Neural cell (in vitro differentiated cells): ENCODE results near the gene DCTN5. TPM values are rescaled to one million over a fixed set of nuclear protein-coding genes. Genes with fewer than 3 reads are reported as not detected.

ENCODE experiments used
- H2AFZ ChIP-seq: fragments of 200-600, 300-800 bp; sonication (generic), shearing (Covaris generic); 2 replicates; pipeline ENCODE4 v1.6.0; 2014; ENCODE audit warnings: low read depth, mild to moderate bottlenecking, antibody characterized with exemption, low read length, moderate library complexity
- H3F3A ChIP-seq: fragments of 200-600 bp; shearing (Covaris generic); 2 replicates; pipeline ENCODE4 v1.6.1; 2016; ENCODE audit warnings: mild to moderate bottlenecking, moderate library complexity, mixed read lengths, antibody characterized with exemption, low read length; ENCODE audit not compliant: insufficient read depth, poor library complexity, severe bottlenecking
- H3K27ac ChIP-seq: fragments of 200-600, 300-800 bp; sonication (generic), shearing (Covaris generic); 2 replicates; pipeline ENCODE4 v1.5.1; 2014; ENCODE audit warnings: mild to moderate bottlenecking, low read length, moderate library complexity
- H3K27me3 ChIP-seq: fragments of 300-800, 200-600 bp; sonication (generic), shearing (Covaris generic); 2 replicates; pipeline ENCODE4 v1.6.0; 2014; ENCODE audit warnings: mild to moderate bottlenecking, low read depth, low read length, moderate library complexity; ENCODE audit not compliant: insufficient read depth
- H3K36me3 ChIP-seq: fragments of 300-800, 200-600 bp; sonication (generic), shearing (Covaris generic); 2 replicates; pipeline ENCODE4 v1.5.1; 2014; ENCODE audit warnings: mild to moderate bottlenecking, antibody characterized with exemption, low read length, moderate library complexity; ENCODE audit not compliant: insufficient read depth
- H3K4me2 ChIP-seq: fragments of 300-800, 200-600 bp; sonication (generic), shearing (Covaris generic); 2 replicates; pipeline ENCODE4 v1.6.0; 2014; ENCODE audit warnings: mild to moderate bottlenecking, low read length
- H3K4me3 ChIP-seq: fragments of 300-800, 200-600 bp; sonication (generic), shearing (Covaris generic); 2 replicates; pipeline ENCODE4 v1.5.1; 2014; ENCODE audit warnings: mild to moderate bottlenecking, low read length, moderate library complexity
- H3K79me2 ChIP-seq: fragments of 200-600 bp; shearing (Covaris generic); replicated peaks from 2 replicates; pipeline ENCODE4 v1.6.0; 2014; ENCODE audit warnings: mild to moderate bottlenecking, low read length, moderate library complexity; ENCODE audit not compliant: insufficient read depth
- H3K9ac ChIP-seq: fragments of 300-800, 200-600 bp; sonication (generic), shearing (Covaris generic); 2 replicates; pipeline ENCODE4 v1.6.1; 2016; ENCODE audit warnings: mild to moderate bottlenecking, low read length, mixed read lengths
- H3K9me2 ChIP-seq: fragments of 200-600 bp; shearing (Covaris generic); 2 replicates; pipeline ENCODE4 v1.6.1; 2016; ENCODE audit warnings: mild to moderate bottlenecking, low read length, mixed read lengths; ENCODE audit not compliant: insufficient read depth
- H3K9me3 ChIP-seq: fragments of 200-600, 300-800 bp; sonication (generic), shearing (Covaris generic); 2 replicates; pipeline ENCODE4 v1.6.1; 2016; ENCODE audit warnings: mild to moderate bottlenecking, mixed run types, low read length, moderate library complexity, mixed read lengths
- H4K20me1 ChIP-seq: fragments of 200-600 bp; shearing (Covaris generic); 2 replicates; pipeline ENCODE4 v1.6.1; 2016; ENCODE audit warnings: mild to moderate bottlenecking, mixed run types; ENCODE audit not compliant: insufficient read depth
- CTCF ChIP-seq: fragments of 450-650 bp; IDR thresholded peaks from 2 replicates; pipeline ENCODE4 v1.5.1; 2014; ENCODE audit warnings: antibody characterized with exemption, mild to moderate bottlenecking, moderate library complexity; ENCODE audit not compliant: poor library complexity, severe bottlenecking
- EP300 ChIP-seq: fragments of 450-650 bp; conservative IDR thresholded peaks from 2 replicates; pipeline ENCODE4 v1.6.1; 2014; ENCODE audit warnings: antibody characterized with exemption, mild to moderate bottlenecking, moderate library complexity; ENCODE audit not compliant: poor library complexity, severe bottlenecking
- EZH2 ChIP-seq: fragments of 200-600, 300-800 bp; shearing (Covaris generic), sonication (generic); IDR thresholded peaks from 2 replicates; pipeline ENCODE4 v1.6.1; 2014; ENCODE audit warnings: antibody characterized with exemption, low read length, borderline replicate concordance, mild to moderate bottlenecking; ENCODE audit not compliant: insufficient read depth, poor library complexity, severe bottlenecking
- MXI1 ChIP-seq: fragments of 450-650 bp; conservative IDR thresholded peaks from 2 replicates; pipeline ENCODE4 v1.6.1; 2014; ENCODE audit warnings: antibody characterized with exemption, mild to moderate bottlenecking; ENCODE audit not compliant: poor library complexity, severe bottlenecking
- POLR2AphosphoS5 ChIP-seq: IDR thresholded peaks from 2 replicates; pipeline ENCODE4 v1.6.1; 2012
- RAD21 ChIP-seq: fragments of 450-650 bp; conservative IDR thresholded peaks from 2 replicates; pipeline ENCODE4 v1.6.1; 2014; ENCODE audit warnings: antibody characterized with exemption, mild to moderate bottlenecking, moderate library complexity
- SMC3 ChIP-seq: fragments of 450-650 bp; conservative IDR thresholded peaks from 2 replicates; pipeline ENCODE4 v1.6.1; 2014; ENCODE audit warnings: antibody characterized with exemption, mild to moderate bottlenecking, moderate library complexity; ENCODE audit not compliant: poor library complexity
- TAF1 ChIP-seq: IDR thresholded peaks from 2 replicates; pipeline ENCODE4 v1.6.1; 2012; ENCODE audit warnings: low read depth
- polyA plus RNA-seq: library from polyadenylated mRNA; depleted of rRNA; stranded (reverse); fragments of >200 nt; gene quantifications from 2 replicates; pipeline ENCODE4 v1.2.3, GENCODE V29; 2014
- TF ChIP-seq, protein P1 (sequence below): IDR thresholded peaks from 2 replicates; pipeline ENCODE4 v1.6.1; 2012; ENCODE audit warnings: borderline replicate concordance

The DCTN5 gene
- polyA plus RNA-seq, 1 donor from 2014 or later, result 65.8 TPM

- no peaks in the 10 kb centered on the region for H3K9me3 ChIP-seq
- no peaks in the 10 kb centered on the region for H3K36me3 ChIP-seq
- no peaks in the 10 kb centered on the region for H4K20me1 ChIP-seq
- H3K27ac ChIP-seq, result no peak overlapping the region
- no peak overlapping the region for H3K9ac ChIP-seq
- no peaks in the 10 kb centered on the region for H3F3A ChIP-seq
- no peak overlapping the region for H3K4me2 ChIP-seq
- H3K27me3 ChIP-seq, result peaks cover 29% of the 10 kb centered on the region
- TF ChIP-seq CTCF, result no peak
- TF ChIP-seq SMC3, result no peak
- no peak for TF ChIP-seq TAF1
- TF ChIP-seq, protein P1, sequence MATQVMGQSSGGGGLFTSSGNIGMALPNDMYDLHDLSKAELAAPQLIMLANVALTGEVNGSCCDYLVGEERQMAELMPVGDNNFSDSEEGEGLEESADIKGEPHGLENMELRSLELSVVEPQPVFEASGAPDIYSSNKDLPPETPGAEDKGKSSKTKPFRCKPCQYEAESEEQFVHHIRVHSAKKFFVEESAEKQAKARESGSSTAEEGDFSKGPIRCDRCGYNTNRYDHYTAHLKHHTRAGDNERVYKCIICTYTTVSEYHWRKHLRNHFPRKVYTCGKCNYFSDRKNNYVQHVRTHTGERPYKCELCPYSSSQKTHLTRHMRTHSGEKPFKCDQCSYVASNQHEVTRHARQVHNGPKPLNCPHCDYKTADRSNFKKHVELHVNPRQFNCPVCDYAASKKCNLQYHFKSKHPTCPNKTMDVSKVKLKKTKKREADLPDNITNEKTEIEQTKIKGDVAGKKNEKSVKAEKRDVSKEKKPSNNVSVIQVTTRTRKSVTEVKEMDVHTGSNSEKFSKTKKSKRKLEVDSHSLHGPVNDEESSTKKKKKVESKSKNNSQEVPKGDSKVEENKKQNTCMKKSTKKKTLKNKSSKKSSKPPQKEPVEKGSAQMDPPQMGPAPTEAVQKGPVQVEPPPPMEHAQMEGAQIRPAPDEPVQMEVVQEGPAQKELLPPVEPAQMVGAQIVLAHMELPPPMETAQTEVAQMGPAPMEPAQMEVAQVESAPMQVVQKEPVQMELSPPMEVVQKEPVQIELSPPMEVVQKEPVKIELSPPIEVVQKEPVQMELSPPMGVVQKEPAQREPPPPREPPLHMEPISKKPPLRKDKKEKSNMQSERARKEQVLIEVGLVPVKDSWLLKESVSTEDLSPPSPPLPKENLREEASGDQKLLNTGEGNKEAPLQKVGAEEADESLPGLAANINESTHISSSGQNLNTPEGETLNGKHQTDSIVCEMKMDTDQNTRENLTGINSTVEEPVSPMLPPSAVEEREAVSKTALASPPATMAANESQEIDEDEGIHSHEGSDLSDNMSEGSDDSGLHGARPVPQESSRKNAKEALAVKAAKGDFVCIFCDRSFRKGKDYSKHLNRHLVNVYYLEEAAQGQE, result no peak
- TF ChIP-seq RAD21, result no peak
- TF ChIP-seq EZH2, result no peak
- TF ChIP-seq MXI1, result no peak
- no peak for TF ChIP-seq EP300
- no peak for TF ChIP-seq POLR2AphosphoS5
- no peak overlapping the region for H2AFZ ChIP-seq
- no peaks in the 10 kb centered on the region for H3K79me2 ChIP-seq
- no peaks in the 10 kb centered on the region for H3K9me2 ChIP-seq
- no peak overlapping the region for H3K4me3 ChIP-seq
Measured at GRCh38 chr16:23710008-23710407, 68.7 kb downstream of the DCTN5 start.

DNA sequence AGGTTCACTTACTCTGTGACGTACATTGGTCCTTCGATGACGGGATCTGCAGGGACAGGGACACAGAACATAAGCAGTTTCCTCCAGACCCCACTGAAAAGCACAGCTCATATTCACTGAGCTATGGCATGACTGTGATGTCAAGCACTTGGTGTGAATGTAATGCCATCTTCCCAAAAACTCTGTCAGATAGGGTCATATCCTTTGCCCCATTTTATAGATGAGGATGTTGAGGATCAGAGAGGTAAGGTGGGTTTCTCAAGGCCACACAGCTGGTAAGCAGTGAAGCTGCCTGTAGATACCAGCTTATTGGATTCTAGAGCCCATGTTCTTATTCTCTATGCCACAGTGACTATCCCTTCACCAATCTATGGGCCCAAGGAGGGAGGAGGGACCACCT is 69.2 kb downstream of the DCTN5 start:
- TF ChIP-seq POLR2AphosphoS5 (no peak), EZH2 (no peak), TAF1 (no peak)
- H3K4me3 ChIP-seq, result no peak overlapping the region
- no peak overlapping the region for H3K4me2 ChIP-seq
- H3K36me3 ChIP-seq, result no peaks in the 10 kb centered on the region
- no peak overlapping the region for H3K27ac ChIP-seq
- H2AFZ ChIP-seq, result no peak overlapping the region
- no peaks in the 10 kb centered on the region for H3K9me2 ChIP-seq
- no peaks in the 10 kb centered on the region for H3F3A ChIP-seq
- H3K9ac ChIP-seq, result no peak overlapping the region
- H3K9me3 ChIP-seq, result no peaks in the 10 kb centered on the region
- no peaks in the 10 kb centered on the region for H4K20me1 ChIP-seq
- H3K79me2 ChIP-seq, result no peaks in the 10 kb centered on the region
- peaks cover 29% of the 10 kb centered on the region for H3K27me3 ChIP-seq

- H3K9ac ChIP-seq, result no peak overlapping the region
- H3K4me2 ChIP-seq, result no peak overlapping the region
- no peak for TF ChIP-seq POLR2AphosphoS5
- TF ChIP-seq TAF1, result no peak
- TF ChIP-seq CTCF, result no peak
- no peak for TF ChIP-seq EZH2
- TF ChIP-seq EP300, result no peak
- no peak for TF ChIP-seq RAD21
- TF ChIP-seq MXI1, result no peak
- TF ChIP-seq, protein P1, result no peak
- no peak for TF ChIP-seq SMC3
- no peaks in the 10 kb centered on the region for H3K79me2 ChIP-seq
- no peaks in the 10 kb centered on the region for H3F3A ChIP-seq
- H3K9me3 ChIP-seq, result no peaks in the 10 kb centered on the region
- H3K36me3 ChIP-seq, result no peaks in the 10 kb centered on the region
- no peaks in the 10 kb centered on the region for H4K20me1 ChIP-seq
- H3K27ac ChIP-seq, result no peak overlapping the region
- H3K9me2 ChIP-seq, result no peaks in the 10 kb centered on the region
- peaks cover 29% of the 10 kb centered on the region for H3K27me3 ChIP-seq
- H2AFZ ChIP-seq, result no peak overlapping the region
- no peak overlapping the region for H3K4me3 ChIP-seq
Measured at GRCh38 chr16:23711785-23712184, 70.5 kb downstream of the DCTN5 start.
